ENCODE measurements around the gene FLT3.

Gene FLT3

GRCh38 chr13:28048768-28049167, 51.6 kb downstream of the FLT3 start:
- Histone ChIP-seq H3K9me3 (ENCODE audit: severe bottlenecking) (no peaks in the 10 kb centered on the region), H3K4me3 (ENCODE audit: low read depth, low read length) (no peak overlapping the region), H3K27ac (no peak overlapping the region), H3K27me3 (ENCODE audit: insufficient read depth, low read depth, severe bottlenecking) (peaks cover 46% of the 10 kb centered on the region), H3K36me3 (no peaks in the 10 kb centered on the region)
- DNase-seq = no peak
- no peak for TF ChIP-seq CTCF (IDR thresholded peaks at IDR 0.05; ENCODE audit: low read depth, low read length)

- H3K36me3 ChIP-seq = no peaks in the 10 kb centered on the region
- H3K4me3 ChIP-seq (ENCODE audit: low read depth, low read length) = no peak overlapping the region
- no peak for DNase-seq
- H3K27me3 ChIP-seq (ENCODE audit: insufficient read depth, low read depth, severe bottlenecking) = peaks cover 48% of the 10 kb centered on the region
- no peak for TF ChIP-seq CTCF (IDR thresholded peaks at IDR 0.05; ENCODE audit: low read depth, low read length)
- no peaks in the 10 kb centered on the region for H3K9me3 ChIP-seq (ENCODE audit: severe bottlenecking)
- no peak overlapping the region for H3K27ac ChIP-seq
These were observed 52.5 kb downstream of the FLT3 start for GRCh38 chr13:28047757-28048388.

- Histone ChIP-seq H3K27ac (no peak overlapping the region), H3K27me3 (ENCODE audit: insufficient read depth, low read depth, severe bottlenecking) (peaks cover 41% of the 10 kb centered on the region), H3K36me3 (no peaks in the 10 kb centered on the region), H3K9me3 (ENCODE audit: severe bottlenecking) (no peaks in the 10 kb centered on the region), H3K4me3 (ENCODE audit: low read depth, low read length) (no peak overlapping the region)
- TF ChIP-seq CTCF (IDR thresholded peaks at IDR 0.05; ENCODE audit: low read depth, low read length) = no peak
- no peak for DNase-seq
These were observed 53.4 kb downstream of the FLT3 start for GRCh38 chr13:28046981-28047380.

GRCh38 chr13:28045861-28046260, 54.5 kb downstream of the FLT3 start:
- Histone ChIP-seq H3K9me3 (ENCODE audit: severe bottlenecking) (no peaks in the 10 kb centered on the region), H3K4me3 (ENCODE audit: low read depth, low read length) (no peak overlapping the region), H3K36me3 (no peaks in the 10 kb centered on the region), H3K27ac (no peak overlapping the region), H3K27me3 (ENCODE audit: insufficient read depth, low read depth, severe bottlenecking) (peaks cover 46% of the 10 kb centered on the region)
- no peak for DNase-seq
- TF ChIP-seq CTCF (IDR thresholded peaks at IDR 0.05; ENCODE audit: low read depth, low read length) = no peak

- Histone ChIP-seq H3K36me3 (no peaks in the 10 kb centered on the region), H3K4me3 (ENCODE audit: low read depth, low read length) (no peak overlapping the region), H3K27ac (no peak overlapping the region), H3K9me3 (ENCODE audit: severe bottlenecking) (no peaks in the 10 kb centered on the region), H3K27me3 (ENCODE audit: insufficient read depth, low read depth, severe bottlenecking) (peaks cover 46% of the 10 kb centered on the region)
- TF ChIP-seq CTCF (IDR thresholded peaks at IDR 0.05; ENCODE audit: low read depth, low read length) = no peak
- DNase-seq = no peak
These were observed 55.8 kb downstream of the FLT3 start for GRCh38 chr13:28044608-28045007.

GRCh38 chr13:28043224-28043623, 57.2 kb downstream of the FLT3 start:
- Histone ChIP-seq H3K4me3 (ENCODE audit: low read depth, low read length) (no peak overlapping the region), H3K27me3 (ENCODE audit: insufficient read depth, low read depth, severe bottlenecking) (peaks cover 45% of the 10 kb centered on the region), H3K9me3 (ENCODE audit: severe bottlenecking) (peaks cover 7% of the 10 kb centered on the region), H3K36me3 (no peaks in the 10 kb centered on the region), H3K27ac (no peak overlapping the region)
- TF ChIP-seq CTCF (IDR thresholded peaks at IDR 0.05; ENCODE audit: low read depth, low read length) = no peak
- DNase-seq = no peak

Data from WERI-Rb-1 (cell line).